ENCODE measurements around the gene NGEF.

GRCh38 chr2:232977438-232977971 lies 35.6 kb downstream of the NGEF start:
- TF ChIP-seq POLR2AphosphoS5 (IDR thresholded peaks at IDR 0.05) (no peak), CTCF (IDR thresholded peaks at IDR 0.05) (no peak)
